HL-60 (cell line): ENCODE results near the gene ME2.
"Not testable (repeated sequence)": the region's sequence is repeated elsewhere in the genome, so short reads cannot be mapped to it uniquely, and the experiment has no call there.

Source experiments
- DNase-seq, 2 experiments: peaks; one replicate each; pipeline ENCODE4 v3.0.0-alpha.2; 2010 to 2020; ENCODE audit warnings: low read depth in 1 of 2, low spot score in 1 of 2
- H3K27ac ChIP-seq: fragments of 250-450 bp; sonication (Bioruptor Pico); replicated peaks from 2 replicates; pipeline ENCODE4 v1.5.1; 2020; ENCODE audit warnings: mild to moderate bottlenecking, moderate library complexity
- H3K27me3 ChIP-seq: fragments of 250-450 bp; sonication (Bioruptor Pico); 2 replicates; pipeline ENCODE4 v1.5.1; 2021; ENCODE audit warnings: mild to moderate bottlenecking, moderate library complexity; ENCODE audit not compliant: insufficient read depth, poor library complexity, severe bottlenecking
- H3K4me3 ChIP-seq: replicated peaks from 2 replicates; pipeline ENCODE4 v1.5.1; 2011; ENCODE audit warnings: mild to moderate bottlenecking, control low read depth, low read length; ENCODE audit not compliant: insufficient read depth
- CTCF ChIP-seq: IDR thresholded peaks from one replicate; pipeline ENCODE4 v1.5.1; 2011; ENCODE audit warnings: low read length, control low read depth, inconsistent platforms; ENCODE audit not compliant: insufficient read depth
- GABPA ChIP-seq: IDR thresholded peaks from 2 replicates; pipeline ENCODE4 v1.6.1; 2012; ENCODE audit warnings: low read depth
- POLR2AphosphoS5 ChIP-seq: IDR thresholded peaks from 2 replicates; pipeline ENCODE4 v1.6.1; 2012; ENCODE audit warnings: low read depth
- REST ChIP-seq: IDR thresholded peaks from 2 replicates; pipeline ENCODE4 v1.6.1; 2012; ENCODE audit warnings: low read depth; ENCODE audit not compliant: insufficient replicate concordance
- SPI1 ChIP-seq: IDR thresholded peaks from 2 replicates; pipeline ENCODE4 v1.6.1; 2012; ENCODE audit warnings: low read depth, mild to moderate bottlenecking, borderline replicate concordance

The ME2 gene

GRCh38 chr18:50853863-50854271 lies 25.1 kb upstream of the ME2 start:
- Histone ChIP-seq H3K27me3 (no peaks in the 10 kb centered on the region), H3K27ac (no peak overlapping the region), H3K4me3 (no peak overlapping the region)
- DNase-seq = peak; percentile 40 to 70
- TF ChIP-seq POLR2AphosphoS5 (no peak), GABPA (no peak), SPI1 (no peak), CTCF (no peak), REST (no peak)

GRCh38 chr18:50855976-50856757 lies 22.8 kb upstream of the ME2 start:
- H3K27ac ChIP-seq = no peak overlapping the region
- no peaks in the 10 kb centered on the region for H3K27me3 ChIP-seq
- DNase-seq = no peak
- no peak overlapping the region for H3K4me3 ChIP-seq
- no peak for TF ChIP-seq REST
- TF ChIP-seq POLR2AphosphoS5 = no peak
- no peak for TF ChIP-seq SPI1
- no peak for TF ChIP-seq GABPA
- TF ChIP-seq CTCF = no peak

GRCh38 chr18:50857166-50857565 lies 21.8 kb upstream of the ME2 start:
- H3K27me3 ChIP-seq, DNase-seq, H3K27ac ChIP-seq, H3K4me3 ChIP-seq: not testable (repeated sequence)

- TF ChIP-seq POLR2AphosphoS5 = no peak
- no peak for TF ChIP-seq GABPA
- no peak for TF ChIP-seq REST
- TF ChIP-seq CTCF = no peak
- no peak for TF ChIP-seq SPI1
- DNase-seq = no peak
- H3K4me3 ChIP-seq = no peak overlapping the region
- no peaks in the 10 kb centered on the region for H3K27me3 ChIP-seq
- no peak overlapping the region for H3K27ac ChIP-seq
Measured at GRCh38 chr18:50857694-50858093, 21.2 kb upstream of the ME2 start.
